Activated CD8-positive, alpha-beta memory T cell treated with anti-CD3 and anti-CD28 coated beads, Interleukin-2, amount 50 U/mL, for 48 hours (primary cell): ENCODE measurements around the gene FTL.
"Not testable (repeated sequence)": the region's sequence is repeated elsewhere in the genome, so short reads cannot be mapped to it uniquely, and the experiment has no call there.

Experiments used
- DNase-seq: peaks from one replicate; pipeline ENCODE4 v3.0.0-alpha.2; 2020

FTL gene

DNA sequence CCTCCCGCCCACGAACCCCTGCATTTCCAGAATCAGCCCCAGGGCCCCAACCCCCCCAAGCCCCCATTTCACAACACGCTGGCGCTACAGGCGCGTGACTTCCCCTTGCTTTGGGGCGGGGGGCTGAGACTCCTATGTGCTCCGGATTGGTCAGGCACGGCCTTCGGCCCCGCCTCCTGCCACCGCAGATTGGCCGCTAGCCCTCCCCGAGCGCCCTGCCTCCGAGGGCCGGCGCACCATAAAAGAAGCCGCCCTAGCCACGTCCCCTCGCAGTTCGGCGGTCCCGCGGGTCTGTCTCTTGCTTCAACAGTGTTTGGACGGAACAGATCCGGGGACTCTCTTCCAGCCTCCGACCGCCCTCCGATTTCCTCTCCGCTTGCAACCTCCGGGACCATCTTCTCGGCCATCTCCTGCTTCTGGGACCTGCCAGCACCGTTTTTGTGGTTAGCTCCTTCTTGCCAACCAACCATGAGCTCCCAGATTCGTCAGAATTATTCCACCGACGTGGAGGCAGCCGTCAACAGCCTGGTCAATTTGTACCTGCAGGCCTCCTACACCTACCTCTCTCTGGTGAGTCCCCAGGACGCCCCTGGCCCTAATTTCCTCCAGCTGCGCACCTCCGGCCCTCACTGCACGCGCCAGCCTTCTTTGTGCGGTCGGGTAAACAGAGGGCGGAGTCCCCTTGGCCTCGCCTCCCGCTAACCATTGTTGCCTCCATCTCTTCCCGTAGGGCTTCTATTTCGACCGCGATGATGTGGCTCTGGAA, at the start of gene FTL:
Gene FTL, plus strand, starts transcription at position 270 of the 766 bp plus-strand sequence. Its CDS starts 199 bp downstream, at position 469.
- peak; percentile 97 for DNase-seq

DNA sequence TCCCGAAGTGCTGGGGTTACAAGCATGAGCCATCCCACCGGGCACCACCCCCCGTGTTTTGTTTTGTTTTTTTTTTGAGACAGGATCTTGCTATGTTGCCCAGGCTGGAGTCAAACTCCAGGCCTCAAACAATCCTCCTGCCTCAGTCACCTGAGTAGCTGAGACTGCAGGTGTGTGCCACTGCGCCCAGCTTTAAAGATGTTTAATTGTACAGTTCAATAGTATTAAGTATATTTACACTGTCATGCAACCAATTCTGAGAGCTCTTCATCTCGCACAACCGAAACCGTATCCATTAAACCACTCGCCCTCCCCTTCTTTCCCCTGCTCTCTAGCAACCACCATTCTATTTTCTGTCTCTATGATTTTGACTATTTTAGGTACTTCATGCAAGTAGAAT, 49.4 kb upstream of the FTL start:
- DNase-seq: no peak

DNA sequence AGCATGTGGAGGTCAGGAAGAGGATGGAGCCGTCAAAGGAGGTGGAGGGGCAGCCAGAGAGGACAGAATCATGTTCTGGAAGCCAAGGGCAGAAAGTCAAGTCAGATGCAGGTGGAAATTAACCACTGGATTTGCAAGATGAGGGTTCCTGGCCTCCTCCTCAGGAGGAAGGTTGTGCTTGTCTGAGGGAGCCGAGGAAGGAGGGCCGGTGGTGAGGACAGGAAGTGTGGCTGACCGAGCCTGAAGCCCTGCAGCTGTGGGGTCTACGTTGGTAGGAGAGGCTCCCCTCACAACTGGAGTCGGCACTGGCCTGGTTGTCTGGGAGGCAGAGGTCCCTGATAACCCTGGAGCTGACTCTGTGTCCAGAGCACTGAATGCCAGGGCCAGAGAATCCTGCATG, 47.0 kb upstream of the FTL start:
- DNase-seq: no peak

DNA sequence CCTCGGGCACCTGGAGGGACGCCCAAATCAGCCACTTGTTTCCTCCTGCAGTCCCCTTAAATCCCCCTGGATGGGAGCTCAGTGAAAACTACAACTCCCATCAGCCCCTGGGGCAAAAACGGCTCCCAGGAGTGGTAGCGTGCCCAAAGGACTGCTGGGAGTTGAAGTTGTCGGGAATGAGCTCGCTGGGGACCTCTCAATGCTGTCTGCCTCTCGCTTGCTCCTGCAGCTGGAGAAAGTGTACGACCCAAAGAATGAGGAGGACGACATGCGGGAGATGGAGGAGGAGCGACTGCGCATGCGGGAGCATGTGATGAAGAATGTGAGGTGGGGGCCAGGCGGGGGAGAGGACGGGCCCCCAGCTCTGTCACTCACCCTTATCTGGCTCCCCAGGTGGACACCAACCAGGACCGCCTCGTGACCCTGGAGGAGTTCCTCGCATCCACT, 46.3 kb upstream of the FTL start:
- no peak for DNase-seq

DNA sequence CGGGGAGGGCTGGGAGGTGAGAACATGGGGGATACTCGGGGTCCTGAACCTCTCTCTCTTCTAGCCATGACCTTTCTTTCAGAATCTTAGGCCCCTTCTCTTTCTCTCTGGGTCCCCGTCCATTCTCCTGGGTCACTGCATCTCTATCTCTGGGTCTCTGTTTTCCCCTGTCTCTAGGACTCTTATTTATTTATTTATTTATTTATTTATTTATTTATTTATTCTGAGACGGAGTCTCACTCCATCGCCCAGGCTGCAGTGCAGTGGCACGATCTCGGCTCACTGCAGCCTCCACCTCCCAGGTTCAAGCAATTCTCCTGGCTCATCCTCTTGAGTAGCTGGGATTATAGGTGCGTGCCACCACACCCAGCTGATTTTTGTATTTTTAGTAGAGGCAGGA, 45.8 kb upstream of the FTL start:
- DNase-seq: not testable (repeated sequence)

DNA sequence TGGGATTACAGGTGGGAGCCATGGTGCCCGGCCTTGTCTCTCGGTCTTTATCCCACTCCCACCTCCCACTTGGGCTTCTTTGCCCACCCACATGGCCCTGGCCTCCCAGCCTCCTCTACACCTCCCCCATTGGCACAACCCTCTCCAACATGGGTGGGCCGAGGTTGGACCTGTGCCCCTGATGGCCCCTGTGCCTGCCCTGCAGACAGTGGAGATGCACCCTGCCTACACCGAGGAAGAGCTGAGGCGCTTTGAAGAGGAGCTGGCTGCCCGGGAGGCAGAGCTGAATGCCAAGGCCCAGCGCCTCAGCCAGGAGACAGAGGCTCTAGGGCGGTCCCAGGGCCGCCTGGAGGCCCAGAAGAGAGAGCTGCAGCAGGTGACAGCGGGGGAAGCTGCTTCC, 44.2 kb upstream of the FTL start:
- no peak for DNase-seq

DNA sequence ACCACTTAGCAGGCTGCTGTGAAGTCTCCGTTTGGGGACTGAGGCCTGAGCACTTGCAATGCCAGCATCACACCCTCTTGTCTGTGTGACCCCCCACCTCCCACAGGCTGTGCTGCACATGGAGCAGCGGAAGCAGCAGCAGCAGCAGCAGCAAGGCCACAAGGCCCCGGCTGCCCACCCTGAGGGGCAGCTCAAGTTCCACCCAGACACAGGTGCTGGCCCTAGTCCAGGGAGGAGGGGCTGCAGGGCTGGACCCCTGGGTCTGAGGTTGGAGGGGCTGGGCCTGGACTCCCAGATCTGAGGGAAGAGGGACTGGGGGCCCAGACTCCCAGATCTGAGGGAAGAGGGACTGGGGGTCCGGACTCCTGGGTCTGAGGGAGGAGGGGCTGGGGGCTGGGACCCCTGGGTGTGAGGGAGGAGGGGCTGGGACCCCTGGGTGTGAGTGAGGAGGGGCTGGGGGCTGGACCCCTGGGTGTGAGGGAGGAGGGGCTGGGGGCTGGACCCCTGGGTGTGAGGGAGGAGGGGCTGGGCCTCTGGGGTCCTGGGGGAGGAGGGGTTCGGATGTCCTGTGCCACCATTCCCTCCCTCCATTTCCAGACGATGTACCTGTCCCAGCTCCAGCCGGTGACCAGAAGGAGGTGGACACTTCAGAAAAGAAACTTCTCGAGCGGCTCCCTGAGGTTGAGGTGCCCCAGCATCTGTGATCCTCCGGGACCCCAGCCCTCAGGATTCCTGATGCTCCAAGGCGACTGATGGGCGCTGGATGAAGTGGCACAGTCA, 43.2 kb upstream of the FTL start:
- DNase-seq: no peak

DNA sequence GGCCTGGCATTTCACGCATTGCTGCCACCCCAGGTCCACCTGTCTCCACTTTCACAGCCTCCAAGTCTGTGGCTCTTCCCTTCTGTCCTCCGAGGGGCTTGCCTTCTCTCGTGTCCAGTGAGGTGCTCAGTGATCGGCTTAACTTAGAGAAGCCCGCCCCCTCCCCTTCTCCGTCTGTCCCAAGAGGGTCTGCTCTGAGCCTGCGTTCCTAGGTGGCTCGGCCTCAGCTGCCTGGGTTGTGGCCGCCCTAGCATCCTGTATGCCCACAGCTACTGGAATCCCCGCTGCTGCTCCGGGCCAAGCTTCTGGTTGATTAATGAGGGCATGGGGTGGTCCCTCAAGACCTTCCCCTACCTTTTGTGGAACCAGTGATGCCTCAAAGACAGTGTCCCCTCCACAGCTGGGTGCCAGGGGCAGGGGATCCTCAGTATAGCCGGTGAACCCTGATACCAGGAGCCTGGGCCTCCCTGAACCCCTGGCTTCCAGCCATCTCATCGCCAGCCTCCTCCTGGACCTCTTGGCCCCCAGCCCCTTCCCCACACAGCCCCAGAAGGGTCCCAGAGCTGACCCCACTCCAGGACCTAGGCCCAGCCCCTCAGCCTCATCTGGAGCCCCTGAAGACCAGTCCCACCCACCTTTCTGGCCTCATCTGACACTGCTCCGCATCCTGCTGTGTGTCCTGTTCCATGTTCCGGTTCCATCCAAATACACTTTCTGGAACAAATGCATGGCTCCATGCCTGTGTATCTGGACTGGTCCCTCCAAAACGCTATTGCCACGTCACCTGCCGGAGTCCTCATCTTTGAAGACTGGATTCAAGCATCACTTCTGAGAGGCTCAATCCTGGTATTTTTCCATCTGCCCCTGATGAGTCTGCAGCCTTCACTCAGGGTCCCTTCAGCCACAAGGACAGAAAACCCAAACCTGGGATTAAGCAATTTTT, 42.3 kb upstream of the FTL start:
- no peak for DNase-seq

DNA sequence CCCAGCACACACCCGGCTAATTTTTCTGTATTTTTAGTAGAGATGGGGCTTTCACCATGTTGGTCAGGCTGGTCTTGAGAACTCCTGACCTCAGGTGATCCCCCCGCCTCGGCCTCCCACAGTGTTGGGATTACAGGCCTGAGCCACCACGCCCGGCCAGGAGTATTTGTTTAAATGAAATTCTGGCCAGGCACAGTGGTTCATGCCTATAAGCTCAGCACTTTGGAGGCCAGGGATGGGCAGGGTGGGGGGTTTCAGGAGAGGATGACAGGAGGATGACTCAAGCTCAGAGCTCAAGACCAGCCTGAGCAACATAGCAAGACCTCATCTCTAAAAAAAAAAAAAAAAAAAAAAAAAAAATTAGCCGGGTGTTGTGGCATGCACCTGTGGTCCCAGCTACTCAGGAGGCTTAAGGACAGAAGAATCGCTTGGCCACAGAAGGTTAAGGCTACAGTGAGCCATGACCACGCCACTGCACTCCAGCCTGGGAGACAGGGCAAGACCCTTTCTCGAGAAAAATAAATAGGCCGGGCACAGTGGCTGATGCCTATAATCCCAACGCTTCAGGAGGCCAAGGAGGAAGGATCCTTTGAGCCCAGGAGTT, 39.8 kb upstream of the FTL start:
- DNase-seq: no peak

DNA sequence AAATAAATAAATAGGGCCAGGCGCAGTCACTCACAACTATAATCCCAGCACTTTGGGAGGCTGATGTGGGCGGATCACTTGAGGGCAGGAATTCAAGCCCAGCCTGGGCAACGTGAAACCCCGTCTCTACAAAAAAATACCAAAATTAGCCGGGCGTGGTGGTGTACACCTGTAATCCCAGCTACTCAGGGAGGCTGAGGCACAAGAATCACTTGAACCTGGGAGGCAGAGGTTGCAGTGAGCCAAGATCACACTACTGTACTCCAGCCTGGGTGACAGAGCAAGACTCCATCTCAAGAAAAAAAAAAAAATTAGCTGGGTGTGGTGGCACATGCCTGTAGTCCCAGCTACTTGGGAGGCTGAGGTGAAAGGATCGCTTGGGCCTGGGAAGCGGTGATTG, 39.2 kb upstream of the FTL start:
- DNase-seq: not testable (repeated sequence)

DNA sequence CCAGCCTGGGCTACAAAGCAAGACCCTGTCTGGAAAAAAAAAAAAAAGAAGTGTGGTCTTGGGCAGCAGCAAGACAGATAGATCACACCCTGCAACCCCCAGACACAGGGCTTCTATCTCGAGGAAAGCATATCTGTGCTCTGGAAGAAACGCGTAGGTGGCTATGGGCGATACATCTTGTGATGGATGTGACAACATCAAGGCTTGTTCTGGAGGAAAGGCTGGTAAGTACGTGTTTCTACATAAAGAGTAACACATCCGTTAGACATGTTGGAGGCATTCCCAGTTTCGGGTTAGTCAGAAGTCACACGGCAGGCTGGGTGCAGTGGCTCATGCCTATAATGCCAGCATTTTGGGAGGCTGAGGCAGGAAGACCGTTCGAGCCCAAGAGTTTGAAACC, 38.2 kb upstream of the FTL start:
- DNase-seq: no peak

DNA sequence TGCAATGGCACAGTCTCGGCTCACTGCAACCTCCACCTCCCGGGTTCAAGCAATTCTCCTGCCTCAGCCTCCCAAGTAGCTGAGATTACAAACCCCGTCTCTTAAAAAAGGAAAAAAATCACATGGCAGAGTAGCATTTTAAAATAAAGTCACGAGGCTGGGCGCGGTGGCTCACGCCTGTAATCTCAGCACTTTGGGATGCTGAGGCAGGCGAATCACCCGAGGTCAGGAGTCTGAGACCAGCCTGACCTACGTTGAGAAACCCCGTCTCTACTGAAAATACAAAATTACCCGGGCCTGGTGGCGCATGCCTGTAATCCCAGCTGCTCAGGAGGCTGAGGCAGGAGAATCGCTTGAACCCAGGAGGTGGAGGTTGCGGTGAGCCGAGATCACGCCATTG, 37.4 kb upstream of the FTL start:
- DNase-seq: not testable (repeated sequence)

DNA sequence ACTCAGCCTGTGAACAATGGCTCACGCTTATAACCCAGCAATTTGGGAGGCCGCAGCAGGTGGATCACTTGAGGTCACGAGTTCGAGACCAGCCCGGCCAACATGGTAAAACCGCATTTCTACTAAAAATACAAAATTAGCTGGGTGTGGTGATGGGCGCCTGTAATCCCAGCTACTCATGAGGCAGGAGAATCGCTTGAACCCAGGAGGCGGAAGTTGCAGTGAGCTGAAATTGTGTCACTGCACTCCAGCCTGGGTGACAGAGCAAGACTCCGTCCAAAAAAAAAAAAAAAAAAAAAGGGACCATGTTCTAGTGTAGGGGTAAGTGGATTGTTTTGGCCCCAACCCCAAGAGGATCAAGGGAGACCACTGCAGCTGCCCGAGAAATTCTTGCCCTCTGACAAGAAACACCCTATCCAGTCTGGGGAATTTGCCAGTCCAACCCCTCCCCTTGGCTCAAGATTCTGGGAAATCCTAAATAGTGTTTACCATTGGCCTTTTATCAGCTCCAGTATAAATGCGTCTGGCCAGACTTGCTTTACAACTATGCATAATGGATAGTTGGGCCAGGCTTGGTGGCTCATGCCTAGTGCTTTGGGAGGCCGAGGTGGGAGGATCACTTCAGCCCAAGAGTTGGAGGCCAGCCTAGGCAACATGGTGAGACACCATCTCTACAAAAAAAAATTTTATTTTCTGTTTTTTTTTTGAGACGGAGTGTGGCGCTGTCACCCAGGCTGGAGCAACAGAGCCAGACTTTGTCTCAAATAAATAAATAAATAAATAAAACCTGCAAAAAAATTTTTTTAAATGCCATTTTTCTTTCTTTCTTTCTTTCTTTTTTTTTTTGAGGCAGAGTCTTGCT, 36.7 kb upstream of the FTL start:
- no peak for DNase-seq

DNA sequence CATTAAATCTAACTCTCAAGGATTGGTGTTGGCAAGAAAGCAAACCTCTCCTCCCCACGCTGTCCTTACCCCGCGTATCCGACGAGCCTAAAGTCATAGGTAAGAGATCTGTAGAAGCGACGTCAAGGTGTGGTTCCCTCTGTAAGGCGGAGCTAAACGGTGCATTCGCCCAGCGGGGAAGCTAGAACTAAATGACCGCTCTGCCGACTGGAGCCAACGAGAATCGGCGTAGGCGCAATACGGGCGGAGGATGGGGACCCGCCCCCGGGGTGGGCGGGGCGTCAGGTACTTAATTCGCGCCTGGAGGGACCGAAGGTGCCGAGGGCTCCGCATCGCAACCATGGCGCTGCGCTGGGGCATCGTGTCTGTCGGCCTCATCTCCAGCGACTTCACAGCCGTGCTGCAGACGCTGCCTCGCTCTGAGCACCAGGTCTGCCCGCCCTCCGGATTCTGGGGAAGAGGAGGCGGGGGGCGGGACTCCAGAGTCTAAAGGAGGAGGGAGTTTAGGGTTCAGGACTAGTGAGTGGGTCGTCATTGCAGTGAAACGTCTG, 31.7 kb upstream of the FTL start, which contains the start of gene DHDH:
Gene DHDH, plus strand, starts transcription at position 318 of the 551 bp plus-strand sequence. Its CDS starts 23 bp downstream, at position 341.
- DNase-seq: peak; percentile 86

DNA sequence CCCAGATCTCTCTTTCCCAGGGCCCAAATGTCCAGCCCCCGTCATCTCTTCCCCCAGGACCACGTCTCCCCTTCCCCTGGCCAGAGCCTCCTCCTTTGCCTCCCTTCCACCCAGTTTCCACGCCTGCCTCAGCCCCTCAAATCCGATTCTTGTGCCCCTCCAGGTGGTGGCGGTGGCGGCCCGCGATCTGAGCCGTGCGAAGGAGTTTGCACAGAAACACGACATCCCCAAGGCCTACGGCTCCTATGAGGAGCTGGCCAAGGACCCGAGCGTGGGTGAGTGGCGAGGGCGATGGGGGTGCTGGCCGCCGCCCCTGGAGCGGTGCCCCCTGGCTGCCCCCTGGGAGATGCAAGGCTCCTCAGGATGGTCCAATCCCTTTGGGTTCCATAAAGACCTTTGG, 30.3 kb upstream of the FTL start:
- DNase-seq: no peak

DNA sequence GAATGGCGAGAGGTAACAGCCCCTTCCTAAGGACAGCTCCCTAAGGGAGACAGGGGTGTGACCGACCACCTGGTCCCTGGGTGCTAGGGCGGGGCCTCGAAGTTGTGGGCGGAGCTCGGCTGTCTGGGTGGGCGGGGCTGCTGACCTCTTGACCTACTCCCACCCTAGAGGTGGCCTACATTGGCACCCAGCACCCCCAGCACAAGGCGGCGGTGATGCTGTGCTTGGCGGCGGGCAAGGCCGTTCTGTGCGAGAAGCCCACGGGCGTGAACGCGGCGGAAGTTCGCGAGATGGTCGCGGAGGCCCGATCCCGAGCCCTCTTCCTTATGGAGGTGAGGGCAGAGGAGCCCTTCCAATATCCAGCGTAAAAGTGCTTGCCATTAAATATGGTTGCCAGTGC, 29.2 kb upstream of the FTL start:
- no peak for DNase-seq

DNA sequence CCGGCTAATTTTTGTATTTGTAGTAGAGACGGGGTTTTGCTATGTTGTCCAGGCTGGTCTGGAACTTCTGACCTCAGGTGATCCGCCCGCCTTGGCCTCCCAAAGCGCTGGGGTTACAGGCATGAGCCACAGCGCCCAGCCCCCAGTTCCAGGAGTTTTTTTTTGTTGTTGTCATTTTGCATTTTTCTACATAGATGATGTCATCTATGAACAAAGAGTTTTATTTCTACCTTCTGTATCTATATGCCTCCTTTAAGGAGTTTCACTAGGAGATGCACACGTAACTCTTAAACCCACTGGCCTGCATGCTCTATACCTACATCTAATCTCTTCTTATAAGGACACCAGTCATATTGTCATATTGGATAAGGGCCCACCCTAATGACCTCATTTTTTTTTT, 26.9 kb upstream of the FTL start:
- no peak for DNase-seq

DNA sequence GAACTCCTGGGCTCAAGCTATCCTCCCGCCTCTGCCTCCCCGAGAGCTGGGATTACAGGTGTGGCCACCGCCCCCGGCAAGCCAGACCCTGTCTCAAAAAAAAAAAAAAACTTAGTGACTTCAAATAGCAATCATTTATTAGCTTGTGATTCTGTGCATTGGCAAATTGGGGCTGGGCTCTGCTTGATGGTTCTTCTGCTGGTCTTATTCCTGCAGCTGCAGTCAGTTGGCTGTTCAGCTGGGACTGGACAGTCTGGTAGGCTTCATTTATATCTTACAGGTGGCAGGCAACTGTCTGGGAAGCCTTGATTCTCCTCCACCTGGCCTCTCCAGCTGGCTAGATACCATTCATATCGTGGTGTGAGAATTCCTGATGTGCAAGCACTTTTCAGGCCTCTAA, 24.2 kb upstream of the FTL start:
- no peak for DNase-seq

DNA sequence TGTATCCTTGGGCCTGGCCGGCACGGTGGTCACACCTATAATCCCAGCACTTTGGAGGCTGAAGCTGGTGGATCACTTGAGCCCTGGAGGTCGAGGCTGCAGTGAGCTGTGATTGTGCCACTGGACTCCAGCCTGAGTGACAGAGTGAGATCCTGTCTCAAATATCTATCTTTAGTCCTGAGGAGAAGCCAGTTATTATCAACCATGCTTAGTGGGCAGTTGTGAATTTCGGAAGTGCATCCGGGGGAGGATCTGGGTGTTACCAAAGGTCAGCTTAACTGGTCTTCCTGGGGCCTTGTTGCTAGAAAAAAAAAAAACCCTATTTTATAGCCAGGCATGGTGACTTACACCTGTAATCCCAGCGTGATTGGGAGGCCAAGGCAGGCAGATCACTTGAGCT, 22.0 kb upstream of the FTL start:
- DNase-seq: no peak

DNA sequence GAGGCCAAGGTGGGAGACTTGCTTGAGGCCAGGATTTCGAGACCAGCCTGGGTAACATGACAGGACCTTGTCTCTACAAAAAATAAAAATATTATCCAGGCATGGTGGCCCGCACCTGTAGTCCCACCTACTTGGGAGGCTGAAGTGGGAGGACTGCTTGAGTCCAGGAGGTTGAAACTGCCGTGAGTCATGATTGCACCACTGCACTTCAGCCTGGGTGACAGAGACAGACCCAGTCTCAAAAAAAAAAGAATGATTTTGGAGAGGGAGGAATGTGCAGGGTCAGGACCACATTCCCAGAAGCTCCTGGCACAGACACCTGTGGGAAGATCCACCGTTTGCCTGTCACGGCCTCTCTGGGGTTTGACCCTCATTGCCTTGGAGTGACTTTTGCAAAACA, 19.7 kb upstream of the FTL start:
- no peak for DNase-seq

DNA sequence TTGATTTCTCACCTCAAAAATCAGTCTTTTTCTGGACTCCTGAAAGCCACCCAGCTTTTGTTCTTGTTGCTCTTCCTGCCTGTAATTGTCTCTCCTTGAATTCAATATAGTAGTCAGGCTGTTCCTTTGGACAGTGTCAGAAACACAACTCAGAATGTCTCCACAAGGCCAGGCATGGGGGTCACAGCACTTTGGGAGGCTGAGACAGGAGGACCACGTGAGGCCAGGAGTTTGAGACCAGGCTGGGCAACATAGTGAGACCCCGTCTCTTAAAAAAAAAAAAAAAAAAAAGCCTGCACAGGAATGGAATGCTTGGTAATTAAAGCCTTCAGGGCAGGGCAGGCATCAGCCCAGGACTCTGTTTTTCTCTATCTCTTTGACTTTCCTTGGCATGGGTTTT, 19.3 kb upstream of the FTL start:
- no peak for DNase-seq
